Stimulated activated CD4-positive, alpha-beta T cell treated with anti-CD3 and anti-CD28 coated beads, TNF-alpha, amount 100 ng/mL, for 24 hours (primary cell): Measurements from ENCODE around the gene PLPP1.

ENCODE experiments used
- DNase-seq, 3 experiments: peaks; one replicate each; pipeline ENCODE4 v3.0.0-alpha.2; 2020; ENCODE audit warnings: low read depth in 3 of 3

The PLPP1 gene

DNA sequence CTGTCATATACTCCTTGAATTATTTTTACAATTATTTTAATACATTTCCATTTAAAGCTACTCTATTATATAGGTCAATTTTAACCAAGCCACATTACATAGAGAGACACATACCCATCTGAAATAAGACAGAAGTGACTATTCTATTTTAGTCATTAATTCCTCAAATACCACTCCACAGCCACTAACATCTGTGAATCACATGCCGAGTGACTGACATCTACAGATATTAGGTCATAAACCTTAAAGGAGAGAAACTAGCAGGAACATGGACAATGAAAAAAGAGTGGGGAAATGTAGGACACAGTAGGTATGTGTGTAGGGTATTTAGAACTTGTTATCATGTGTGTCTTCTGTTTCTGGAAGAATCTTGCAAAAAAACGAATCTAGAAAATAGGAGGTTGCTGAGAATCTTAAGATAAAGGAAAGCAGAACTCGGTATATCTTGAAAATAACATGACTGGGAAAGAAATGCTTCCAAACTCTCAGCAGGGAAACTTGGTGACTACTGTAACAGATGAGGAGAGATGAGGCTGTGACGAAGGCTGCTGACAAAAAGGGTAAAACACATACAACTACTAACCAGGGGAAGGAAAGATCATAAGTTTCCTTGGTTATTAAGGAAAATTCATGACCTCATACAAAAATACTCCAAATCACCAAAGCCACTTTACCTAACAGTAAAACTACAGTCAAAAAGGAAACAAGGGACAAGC, 84.6 kb downstream of the PLPP1 start:
- no peak for DNase-seq

DNA sequence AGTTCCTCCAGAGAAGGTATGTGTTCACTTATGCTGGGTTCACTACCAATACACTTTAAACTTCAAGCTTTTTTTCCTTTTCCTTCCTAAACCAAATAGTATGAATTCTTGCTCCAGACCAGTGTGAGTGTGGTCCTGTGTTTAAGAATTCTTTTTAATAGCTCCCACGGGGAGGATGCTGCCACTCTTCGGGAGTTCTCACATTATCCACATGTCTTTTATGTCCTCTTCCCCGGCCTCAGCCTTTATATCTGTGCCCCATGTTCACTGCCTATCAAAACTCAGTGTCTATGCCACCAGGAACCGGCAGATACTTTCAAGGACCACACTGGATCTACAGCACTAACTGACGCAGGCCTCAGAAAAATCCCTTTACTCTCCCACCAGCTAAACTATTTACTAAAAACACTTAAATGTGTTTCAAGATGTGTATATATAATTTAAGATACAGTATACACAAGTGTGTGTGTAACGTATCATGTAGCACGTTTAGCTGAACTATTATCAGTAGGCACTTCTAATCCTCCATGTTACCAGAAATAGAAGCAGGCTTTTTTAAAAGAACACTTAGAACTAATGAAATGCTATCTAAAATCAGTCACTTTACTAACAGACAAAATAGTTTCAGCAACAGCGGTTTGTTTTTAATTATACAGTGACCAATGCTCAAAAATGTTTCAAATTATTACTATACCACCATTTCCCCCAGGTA, 88.0 kb downstream of the PLPP1 start:
- no peak for DNase-seq

DNA sequence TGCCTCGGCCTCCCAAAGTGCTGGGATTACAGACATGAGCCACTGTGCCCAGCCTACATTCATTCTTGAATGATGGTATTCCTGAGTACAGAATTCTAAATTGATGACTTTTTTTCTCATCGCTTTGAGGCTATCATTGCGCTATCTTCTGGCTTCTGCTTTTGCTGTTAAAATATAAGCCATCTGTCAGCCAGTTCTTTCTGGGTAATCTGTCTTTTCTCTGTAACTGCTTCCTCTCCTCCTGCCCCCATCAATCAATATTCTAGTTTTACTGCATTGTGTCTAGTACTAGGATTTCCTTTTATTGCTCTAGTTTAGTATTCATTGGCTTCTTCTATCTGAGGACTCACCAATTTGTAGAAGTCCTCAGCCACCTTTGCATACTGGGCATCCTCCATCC, 89.0 kb downstream of the PLPP1 start:
- DNase-seq, result no peak

DNA sequence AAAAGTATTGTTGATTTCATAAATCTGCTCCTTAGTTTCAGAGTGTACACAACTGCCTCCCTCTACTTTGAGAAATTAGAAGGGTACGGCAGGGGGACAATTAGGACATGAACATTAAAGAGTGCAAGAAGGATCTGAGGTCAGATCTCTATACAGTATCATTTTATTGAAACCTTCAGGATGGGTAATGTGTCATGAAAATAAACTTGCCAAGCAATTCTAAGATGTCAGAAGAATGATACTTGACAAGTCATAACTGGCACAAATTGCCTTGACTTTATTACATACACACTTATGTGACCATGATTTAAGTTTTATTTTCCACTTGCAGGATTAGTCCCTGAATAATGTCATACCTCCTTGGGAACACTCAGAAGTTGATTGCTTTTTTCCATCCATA, 92.8 kb downstream of the PLPP1 start:
- no peak for DNase-seq

DNA sequence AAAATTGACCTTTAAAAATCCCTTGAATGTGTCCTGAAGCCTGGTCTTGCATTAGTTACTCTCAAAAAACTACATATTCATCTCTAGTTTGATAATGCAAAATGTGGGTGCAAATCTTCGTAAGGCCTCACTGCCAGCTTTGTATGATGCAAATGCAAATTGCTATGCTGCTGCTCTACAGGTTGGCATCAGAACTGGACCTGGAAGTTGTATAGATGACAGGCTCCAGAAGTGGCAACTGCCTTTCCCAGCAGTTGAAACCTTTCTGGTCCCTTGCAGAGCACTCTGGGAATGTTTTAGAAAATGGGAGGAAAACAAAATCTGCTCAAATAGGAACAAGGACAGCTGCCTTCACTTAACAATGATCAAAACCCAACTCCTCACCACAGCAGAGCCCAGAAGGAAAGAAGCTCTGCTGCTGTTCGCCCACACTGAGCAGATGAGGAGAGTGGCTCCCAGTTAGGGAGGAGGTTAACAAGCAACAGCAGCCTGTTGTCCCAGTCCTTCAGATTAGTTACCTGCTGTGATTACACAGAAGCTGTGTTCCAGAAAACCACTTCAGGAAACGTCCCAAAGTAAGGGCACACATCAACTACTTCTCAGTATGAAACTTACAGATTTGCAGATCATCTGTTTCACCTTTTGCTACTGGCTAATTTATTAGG, 93.5 kb downstream of the PLPP1 start:
- DNase-seq, result no peak

DNA sequence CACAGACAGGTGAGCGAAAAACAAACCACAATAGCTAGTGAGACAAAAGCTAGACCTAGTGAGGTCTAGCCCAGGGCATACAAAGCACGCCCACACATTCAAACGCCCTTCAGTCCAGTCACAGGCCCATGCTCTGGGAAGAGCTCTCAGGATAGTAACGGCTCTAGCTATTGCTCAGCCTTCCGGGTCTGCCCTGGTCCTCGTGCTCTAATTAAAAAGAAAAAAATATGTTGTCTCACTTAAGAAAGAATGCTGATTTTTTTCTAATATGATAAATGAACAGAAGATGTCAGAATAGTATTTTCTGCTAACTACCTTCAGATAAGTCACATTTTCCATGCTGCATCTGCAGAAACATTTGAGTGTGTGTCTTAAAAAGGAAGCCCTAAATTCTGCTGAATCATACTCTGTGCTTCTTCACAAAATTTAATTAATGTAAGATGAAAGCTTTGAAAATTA, 94.5 kb downstream of the PLPP1 start:
- DNase-seq, result peak in 1 of 3 experiments; percentile 15

DNA sequence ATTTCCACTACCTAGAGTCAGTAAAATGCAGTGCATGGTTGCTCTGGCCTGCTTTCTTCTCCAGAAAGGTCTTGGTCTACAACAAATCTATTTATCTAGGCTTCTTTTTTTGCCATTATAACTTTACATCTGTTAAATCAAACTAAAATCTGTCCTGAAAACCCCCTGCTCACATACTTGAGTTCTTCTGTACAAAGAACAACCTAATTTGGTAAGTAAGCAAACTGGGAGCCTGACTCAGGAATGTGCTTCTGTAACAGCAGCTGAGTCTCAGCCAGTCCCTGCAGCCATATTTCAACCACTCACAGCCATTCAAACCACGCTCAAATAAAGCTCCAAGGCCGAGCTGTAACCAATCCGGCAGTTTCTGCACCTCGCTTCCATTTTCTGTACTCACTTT, 95.8 kb downstream of the PLPP1 start:
- DNase-seq, result no peak

DNA sequence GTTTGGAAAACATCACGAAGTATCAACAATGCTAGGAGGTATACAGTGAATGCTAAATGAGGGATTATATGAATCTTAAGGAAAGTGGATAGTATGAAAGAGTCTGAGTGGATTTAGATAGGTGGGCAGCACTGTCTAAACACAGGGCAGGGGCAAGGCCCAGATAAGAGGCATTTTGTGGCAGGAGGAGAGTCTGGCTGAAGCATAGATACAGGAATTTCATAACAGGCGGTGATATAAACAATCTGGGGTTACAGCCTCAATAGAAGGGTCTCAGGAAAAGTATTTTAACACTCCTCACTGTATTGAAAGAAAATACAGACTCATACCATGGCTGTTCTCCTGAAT, 96.9 kb downstream of the PLPP1 start:
- no peak for DNase-seq

DNA sequence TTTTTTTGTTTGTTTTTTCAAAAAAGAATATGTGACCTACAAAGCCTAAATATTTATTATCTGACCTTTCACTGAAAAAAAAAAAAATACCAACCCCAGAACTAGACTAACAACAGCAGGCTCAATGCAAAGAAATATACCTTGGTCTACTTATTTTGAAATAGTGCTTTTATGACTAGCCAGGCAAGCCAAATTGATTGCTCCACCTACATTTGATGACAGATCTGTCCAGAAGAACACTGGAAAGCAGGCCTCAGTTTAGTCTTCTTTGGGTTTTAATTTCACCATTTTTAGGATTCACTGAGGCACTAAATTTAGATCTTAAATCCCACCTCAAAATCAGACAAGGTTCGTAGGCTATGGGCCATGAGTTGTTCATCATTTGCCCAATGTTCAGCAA, 97.3 kb downstream of the PLPP1 start:
- DNase-seq, result no peak

DNA sequence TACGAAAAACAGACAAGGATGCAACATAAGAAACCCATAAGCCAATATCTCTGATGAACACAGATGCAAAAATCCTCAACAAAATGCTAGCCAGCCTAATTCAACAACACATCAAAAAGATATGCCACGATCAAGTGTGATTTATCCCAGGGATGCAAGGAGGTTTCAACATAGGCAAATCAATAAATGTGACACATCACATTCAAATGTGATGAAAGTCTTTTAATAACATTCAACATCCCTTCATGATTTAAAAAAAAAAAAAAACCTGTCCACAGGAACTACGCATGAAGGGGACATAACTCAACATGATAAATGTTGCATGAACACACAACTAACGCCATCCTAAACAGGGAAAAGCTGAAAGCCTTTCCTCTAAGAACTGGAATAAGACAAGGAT, 102.2 kb downstream of the PLPP1 start:
- DNase-seq, result no peak

DNA sequence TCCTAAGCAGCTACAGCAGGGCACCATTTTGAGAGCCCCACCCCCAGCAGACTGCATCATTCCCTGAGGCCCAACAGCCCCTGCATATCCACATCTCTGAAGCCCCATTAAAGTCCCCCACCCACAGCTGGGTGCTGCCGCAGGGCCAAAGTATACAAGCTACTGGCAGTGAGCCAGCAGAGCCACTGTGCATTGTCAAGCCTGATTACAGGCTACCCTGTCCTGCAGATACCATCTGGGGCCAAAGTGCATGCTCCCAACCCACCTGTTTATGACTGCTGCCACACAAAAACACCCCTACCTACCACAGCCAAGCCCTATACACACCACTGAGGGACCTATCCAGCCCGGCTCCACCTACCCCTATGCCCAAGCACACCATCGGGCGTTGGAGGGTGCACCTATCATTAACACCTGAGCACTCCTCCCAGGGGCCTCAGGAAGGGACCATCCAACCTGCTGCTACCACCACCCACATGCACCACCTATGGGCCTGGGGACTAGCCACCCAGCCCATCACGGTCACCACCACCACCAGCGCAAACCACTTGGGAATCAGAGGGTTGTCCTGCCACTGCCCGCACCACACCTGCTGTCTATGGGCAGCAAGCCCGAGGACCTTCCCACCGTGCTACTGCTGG, 105.0 kb downstream of the PLPP1 start:
- DNase-seq, result no peak

DNA sequence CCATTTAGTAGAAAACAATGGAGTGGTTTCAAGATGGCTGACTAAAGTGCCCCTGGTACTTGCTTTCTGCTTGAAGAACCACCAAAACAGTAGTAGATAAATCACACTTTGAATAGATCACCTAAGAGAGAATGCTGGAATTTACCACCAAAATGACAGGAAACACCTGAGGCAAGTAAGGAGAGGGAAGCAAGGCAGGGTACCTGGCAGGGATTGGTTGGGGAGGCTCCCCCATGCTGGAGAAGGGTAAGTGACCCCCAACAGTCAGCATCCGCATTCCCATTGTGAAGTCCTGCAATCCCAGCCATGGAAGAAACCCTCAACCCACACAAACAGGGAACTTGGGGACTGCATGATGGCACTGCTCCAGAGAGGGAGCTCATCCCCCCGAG, 105.5 kb downstream of the PLPP1 start:
- no peak for DNase-seq

DNA sequence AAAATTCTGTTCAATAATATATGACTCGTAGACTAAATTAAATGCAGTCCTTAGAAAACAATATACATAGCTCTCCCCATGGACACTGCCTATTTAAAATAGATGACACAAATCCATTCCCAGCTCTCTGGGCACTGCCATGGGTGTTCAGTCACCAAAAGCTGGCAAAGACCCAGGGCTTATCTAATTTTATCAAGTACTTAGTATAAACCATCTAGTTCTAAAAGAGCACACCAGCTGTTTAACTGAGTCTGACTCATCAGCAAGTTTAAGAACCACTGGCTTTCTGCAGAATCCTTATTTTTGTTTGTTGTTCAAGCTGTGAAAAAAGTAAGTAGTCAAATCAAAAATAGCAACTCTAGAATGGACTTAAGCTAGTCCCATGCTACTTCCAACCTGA, 107.6 kb downstream of the PLPP1 start:
- DNase-seq, result no peak

DNA sequence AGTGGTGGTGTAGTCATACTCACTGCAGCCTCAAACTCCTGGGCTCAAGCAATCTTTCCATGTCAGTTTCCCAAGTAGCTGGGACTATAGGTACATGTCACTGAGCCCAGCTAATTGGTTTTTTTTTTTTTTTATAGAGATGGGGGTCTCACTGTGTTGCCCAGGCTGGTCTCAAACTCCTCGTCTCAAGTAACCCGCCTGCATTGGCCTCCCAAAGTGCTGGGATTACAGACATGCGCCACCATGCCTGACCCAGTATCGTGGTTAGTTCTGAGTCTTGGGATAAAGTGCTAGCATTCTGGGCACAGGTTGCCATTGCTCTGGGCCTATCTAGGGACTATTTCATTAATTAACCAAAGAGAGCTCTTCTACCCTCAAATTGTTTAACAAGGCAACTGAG, 108.3 kb downstream of the PLPP1 start:
- DNase-seq, result no peak

DNA sequence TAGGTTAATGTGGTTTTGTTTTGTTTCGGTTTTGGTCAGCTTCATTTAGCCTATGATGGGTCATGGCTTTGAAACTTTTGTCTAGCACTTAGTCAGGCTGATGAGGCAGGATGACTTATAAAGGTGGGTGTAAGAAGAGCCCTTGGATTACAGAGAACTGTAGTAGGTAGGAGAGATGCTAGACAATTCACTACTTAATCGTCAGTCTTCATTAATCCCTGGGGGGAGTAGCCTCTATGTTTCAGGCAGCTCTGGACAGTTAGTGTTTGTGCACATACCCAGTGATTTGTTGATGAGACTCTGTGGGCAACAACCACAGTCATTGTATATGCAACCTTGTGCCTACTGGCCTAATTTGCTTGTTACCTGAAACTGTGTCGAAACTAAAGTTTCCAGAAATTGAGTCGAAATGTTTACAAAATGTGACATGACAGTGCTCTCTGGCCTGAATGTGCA, 113.7 kb downstream of the PLPP1 start:
- DNase-seq, result peak in 1 of 3 experiments; percentile 18

DNA sequence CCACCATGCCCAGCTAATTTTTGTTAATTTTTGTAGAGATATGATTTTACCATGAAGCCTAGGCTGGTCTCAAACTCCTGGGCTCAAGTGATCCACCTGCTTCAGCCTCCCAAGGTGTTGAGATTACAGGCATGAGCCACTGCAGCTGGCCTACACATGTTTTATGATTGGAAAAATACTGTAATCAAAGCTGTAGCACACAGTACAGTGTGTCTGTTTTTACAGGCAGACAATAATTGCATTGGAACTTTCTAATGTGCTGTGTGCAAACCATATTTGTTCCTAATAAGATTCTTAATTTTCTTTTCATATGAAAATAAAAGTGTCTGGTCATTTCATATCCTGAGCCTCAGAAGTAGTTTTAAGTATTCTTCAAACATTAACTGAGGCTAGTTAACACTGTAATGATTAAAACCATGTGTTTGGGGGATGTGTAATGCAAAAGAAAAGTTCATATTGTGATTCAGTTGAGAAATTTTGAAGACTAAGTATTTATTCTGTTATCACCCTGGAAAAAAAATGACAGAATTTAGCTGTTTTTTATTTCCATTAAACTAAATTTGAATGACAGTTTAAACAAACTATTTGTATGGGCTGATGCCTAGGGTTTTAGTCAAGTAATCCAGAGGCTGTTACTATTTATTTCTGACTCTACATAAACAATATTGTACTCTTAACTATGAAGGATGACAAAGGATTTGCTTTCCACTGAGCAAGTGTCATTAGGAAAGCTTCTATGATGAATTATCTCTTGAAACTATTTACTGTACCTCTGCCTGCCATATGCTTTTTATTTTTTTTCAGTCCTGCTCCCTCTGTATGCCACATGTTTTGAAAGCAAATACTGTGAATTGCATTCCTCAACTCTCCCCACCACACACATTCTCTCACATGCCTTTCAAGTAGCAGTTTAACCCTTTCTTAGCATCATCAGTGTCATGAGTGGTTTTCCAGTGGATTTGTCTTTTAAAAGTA, 115.5 kb downstream of the PLPP1 start:
- DNase-seq, result no peak

DNA sequence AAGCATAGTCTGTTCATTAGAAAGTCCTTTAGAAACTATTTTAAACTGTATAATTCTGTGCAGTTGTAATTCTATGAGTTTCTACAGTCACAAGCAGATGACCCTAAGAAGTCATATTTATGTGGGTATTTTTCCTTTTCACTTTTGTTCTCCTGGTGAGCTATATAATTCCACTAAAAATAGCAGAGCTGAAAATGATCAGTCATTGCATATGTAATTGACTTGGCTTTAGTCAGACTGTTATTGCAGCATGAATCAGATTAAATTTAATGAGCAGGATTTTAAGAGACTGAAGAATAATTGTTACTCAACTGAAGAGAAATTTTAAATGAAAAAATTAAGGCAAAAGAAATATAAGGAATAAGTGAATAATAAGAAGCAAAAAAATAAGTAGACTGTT, 118.5 kb downstream of the PLPP1 start:
- DNase-seq, result no peak

DNA sequence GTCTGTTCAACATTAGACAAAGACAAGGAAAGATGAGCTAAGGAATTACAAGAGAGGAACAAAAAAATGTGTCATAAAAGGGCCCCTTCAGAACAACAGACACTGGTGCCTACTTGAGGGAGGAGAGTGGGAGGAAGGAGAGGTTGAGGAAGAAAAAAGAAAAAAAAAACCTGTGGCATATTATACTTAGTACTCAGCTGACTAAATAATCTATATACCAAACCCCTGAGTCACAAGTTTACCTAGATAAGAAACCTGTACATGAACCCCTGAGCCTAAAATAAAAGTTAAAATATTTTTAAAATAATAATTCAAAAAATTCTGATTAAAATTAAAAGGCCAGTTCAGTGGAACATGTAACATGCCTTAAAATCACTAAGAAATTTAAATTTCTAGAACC, 119.7 kb downstream of the PLPP1 start:
- no peak for DNase-seq

DNA sequence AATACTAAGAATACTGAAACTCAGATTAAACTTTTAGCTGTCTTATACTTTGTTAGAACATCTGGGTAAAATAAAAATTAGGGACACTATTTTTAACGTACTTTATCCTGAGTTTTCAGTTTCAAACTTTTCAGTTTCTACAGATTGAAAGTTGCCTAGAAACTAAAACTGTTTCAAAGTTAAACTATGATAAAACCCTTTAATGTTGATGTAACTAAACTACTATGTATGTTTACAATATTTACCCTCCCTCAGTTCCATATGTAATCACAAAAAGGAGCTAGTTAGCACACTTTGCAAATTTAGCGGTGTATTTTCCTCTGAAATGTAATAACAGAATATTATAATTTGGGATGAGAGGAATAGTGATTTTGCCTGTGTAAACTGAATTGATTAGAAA, 121.1 kb downstream of the PLPP1 start:
- DNase-seq, result no peak

DNA sequence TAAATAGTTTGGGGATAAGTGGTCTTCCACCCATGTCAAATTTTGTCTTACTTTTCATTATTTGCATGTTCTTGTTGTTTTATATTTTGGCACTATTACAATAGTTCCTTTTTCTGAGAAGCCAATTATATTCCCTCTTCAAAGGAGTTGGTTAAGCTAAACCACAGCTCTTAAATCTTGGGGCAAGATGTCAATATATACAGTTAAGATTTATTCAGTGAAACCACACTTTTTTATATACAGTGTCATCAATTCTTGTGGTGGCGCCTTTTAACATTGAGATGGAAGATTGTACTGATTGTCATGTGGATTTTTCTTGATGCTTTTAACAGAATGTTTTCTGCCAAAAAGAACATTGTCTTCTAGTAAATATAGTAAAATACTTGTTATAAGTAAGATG, 122.9 kb downstream of the PLPP1 start:
- no peak for DNase-seq

DNA sequence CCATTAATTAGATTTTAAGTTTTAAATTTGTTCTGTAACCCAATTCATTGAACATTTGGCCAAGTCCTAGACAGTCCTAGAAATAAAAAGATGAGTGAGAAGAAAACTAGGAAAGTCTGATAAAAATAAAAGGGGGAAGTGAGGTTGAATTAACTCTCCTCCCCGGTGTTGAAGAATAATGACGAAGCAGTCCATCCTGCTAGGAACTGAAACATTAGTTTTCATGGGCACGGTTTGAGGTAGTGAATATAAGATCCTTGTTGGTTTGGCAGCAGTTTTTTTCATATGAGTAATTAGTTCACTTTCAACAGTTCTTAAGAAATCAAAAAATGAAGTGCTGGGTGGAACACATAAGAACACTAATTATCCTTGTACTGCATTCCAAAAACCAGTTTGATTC, 123.9 kb downstream of the PLPP1 start:
- DNase-seq, result no peak
